GM12865 (cell line): ENCODE data around the gene PASD1.
A peak's percentile ranks its signal among the peaks of the same experiment; 100 is the strongest.
"Not testable (repeated sequence)": the region's sequence is repeated elsewhere in the genome, so short reads cannot be mapped to it uniquely, and the experiment has no call there.

Experiments used
- DNase-seq: peaks from one replicate; pipeline ENCODE4 v3.0.0; 2010; ENCODE audit warnings: low read depth
- H3K4me3 ChIP-seq: 2 replicates; pipeline ENCODE4 v1.5.1; 2011; ENCODE audit warnings: mild to moderate bottlenecking, low read depth, low read length, control low read depth
- TF ChIP-seq, protein P1 (sequence below): IDR thresholded peaks from 2 replicates; pipeline ENCODE4 v1.5.1; 2011; ENCODE audit warnings: low read length, control low read depth, low read depth, inconsistent platforms; ENCODE audit not compliant: insufficient read depth; ENCODE audit errors: missing control alignments

PASD1 gene

DNA sequence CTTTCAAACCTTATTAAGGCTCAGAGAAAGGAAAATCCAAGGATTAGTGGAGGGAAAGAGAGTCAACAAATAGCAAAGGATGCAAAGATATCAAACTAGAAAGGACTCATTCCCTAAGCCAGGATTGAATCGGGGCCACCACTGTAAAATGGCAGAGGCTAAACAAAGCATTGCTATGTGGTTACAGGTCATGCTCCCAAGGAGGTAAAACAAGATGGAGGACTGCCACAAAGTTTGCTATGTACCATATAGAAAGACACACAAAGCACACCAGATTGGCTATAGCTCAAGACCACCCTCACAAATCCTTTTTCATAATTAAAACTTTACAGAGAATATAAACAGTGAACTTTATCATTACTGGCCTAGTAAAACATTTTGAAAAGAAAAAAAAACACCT, 25.9 kb upstream of the PASD1 start:
- TF ChIP-seq, protein P1, sequence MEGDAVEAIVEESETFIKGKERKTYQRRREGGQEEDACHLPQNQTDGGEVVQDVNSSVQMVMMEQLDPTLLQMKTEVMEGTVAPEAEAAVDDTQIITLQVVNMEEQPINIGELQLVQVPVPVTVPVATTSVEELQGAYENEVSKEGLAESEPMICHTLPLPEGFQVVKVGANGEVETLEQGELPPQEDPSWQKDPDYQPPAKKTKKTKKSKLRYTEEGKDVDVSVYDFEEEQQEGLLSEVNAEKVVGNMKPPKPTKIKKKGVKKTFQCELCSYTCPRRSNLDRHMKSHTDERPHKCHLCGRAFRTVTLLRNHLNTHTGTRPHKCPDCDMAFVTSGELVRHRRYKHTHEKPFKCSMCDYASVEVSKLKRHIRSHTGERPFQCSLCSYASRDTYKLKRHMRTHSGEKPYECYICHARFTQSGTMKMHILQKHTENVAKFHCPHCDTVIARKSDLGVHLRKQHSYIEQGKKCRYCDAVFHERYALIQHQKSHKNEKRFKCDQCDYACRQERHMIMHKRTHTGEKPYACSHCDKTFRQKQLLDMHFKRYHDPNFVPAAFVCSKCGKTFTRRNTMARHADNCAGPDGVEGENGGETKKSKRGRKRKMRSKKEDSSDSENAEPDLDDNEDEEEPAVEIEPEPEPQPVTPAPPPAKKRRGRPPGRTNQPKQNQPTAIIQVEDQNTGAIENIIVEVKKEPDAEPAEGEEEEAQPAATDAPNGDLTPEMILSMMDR, result no peak

DNA sequence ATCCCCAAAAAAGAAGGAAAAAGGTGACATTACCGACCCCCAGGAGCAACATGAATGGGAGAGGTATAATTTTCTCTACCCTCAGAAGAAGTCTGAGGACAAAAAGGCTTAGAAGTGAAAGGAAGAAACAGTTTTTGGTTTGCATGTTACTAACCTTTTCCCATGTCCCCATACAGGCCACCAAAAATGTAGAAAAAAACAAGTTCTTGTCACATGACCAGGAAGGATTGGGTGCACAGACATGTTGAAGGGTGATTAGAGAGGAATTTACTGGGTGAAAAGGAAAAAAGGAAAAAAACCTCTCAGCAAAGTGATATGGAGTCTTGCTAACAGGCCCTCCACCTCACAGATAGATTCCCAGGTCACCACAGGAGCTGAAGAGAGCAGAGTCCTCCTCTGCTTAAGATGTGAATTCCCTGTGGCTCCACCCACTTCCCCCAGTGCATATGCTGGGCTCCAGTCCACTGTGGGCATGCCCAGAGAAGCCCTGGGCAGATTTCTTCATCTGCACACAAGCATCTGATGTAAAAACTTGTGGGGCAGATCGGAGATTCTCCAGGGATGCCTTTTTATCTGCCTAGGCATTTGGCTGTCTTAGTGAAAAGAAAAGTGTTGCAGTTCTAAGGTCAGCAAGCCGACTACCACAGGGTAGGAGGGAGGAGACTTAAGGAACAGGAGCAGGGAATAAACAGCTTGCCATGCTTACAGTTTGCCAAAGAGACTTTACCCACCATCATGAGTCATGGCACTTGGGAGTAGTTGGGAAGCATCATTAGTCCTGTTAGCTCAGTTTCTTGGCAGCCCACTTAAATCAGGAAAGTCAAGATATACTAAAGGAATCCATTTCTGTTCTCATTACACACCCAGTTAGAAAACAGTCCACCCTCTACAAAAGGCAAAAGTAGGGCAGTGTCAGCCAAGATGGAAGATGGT, 25.0 kb upstream of the PASD1 start:
- DNase-seq, result no peak
- TF ChIP-seq, protein P1, result no peak
- no peak overlapping the region for H3K4me3 ChIP-seq

More for the DNA sequence above, 25.9 kb upstream of the PASD1 start:
- no peak overlapping the region for H3K4me3 ChIP-seq
- DNase-seq, result no peak

DNA sequence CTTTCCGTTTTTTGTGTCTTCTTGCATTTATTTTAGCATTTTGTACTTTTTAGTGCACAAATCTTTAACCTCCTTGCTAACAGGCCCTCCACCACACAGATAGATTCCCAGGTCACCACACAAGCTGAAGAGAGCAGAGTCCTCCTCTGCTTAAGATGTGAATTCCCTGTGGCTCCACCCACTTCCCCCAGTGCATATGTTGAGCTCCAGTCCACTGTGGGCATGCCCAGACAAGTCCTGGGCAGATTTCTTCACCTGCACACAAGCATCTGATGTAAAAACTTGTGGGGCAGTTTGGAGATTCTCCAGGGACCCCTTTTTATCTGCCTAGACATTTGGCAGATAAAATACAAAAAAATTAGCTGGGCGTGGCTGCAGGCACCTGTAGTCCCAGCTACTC, 19.8 kb upstream of the PASD1 start:
- no peak overlapping the region for H3K4me3 ChIP-seq
- TF ChIP-seq, protein P1, result no peak
- DNase-seq, result peak; percentile 31

DNA sequence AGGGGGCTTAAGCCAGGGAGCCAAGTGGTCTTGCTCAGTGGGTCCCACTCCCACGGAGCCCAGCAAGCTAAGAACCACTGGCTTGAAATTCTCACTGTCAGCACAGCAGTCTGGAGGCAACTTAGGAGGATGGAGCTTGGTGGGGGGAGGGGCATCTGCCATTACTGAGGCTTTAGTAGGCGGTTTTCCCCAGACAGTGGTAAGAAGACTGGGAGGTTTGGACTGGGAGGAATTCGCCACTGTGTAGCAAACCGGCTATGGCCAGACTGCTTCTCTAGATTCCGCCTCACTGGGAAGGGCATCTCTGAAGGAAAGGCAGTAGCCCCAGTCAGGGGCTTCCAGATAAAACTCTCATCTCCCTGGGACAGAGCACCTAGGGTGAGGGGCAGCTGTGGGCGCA, 17.2 kb upstream of the PASD1 start:
- DNase-seq, H3K4me3 ChIP-seq: not testable (repeated sequence)

DNA sequence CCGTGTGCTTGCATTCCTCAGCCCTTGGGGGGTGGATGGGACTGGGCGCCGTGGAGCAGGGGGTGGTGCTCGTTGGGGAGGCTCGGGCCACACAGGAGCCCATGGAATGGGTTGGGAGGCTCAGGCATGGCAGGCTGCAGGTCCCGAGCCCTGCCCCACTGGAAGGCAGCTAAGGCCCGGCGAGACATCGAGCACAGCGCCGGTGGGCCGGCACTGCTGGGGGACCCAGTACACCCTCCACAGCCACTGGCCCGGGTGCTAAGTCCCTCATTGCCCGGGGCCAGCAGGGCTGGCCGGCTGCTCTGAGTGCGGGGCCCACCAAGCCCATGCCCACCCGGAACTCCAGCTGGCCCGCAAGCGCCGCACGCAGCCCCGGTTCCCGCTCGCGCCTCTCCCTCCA, 12.3 kb upstream of the PASD1 start:
- not testable (repeated sequence) for DNase-seq

DNA sequence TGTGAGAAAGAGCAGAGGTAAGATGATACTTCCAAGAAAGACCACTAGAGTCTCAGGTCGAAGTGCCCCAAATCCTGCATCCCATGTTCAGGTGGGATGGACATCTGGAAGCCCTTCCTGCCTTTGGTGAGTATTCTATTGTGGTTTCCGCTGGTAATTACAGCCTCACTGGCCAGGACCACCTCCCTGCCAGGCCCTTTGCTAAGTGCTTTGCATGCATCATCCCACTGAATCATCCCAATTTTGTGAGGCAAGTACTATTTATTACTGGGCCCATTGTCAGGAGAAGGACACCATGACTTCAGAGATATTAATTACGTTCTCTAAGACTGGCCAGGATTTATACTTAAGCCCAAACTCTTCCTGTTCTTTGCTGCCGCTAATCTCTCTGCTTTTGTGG, 10.7 kb upstream of the PASD1 start:
- no peak overlapping the region for H3K4me3 ChIP-seq
- DNase-seq, result no peak
- TF ChIP-seq, protein P1, result no peak

More for the DNA sequence above, 12.3 kb upstream of the PASD1 start:
- not testable (repeated sequence) for H3K4me3 ChIP-seq

DNA sequence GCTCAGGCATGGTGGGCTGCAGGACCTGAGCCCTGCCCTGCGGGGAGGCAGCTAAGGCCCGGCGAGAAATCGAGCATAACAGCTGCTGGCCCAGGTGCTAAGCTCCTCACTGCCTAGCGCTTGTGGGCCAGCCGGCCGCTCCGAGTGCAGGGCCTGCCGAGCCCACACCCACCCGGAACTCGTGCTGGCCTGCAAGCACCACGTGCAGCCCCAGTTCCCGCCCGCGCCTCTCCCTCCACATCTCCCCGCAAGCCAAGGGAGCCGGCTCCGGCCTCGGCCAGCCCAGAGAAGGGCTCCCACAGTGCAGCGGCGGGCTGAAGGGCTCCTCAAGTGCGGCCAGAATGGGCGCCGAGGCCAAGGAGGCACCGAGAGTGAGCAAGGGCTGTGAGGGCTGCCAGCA, 8.2 kb upstream of the PASD1 start:
- not testable (repeated sequence) for H3K4me3 ChIP-seq, DNase-seq

DNA sequence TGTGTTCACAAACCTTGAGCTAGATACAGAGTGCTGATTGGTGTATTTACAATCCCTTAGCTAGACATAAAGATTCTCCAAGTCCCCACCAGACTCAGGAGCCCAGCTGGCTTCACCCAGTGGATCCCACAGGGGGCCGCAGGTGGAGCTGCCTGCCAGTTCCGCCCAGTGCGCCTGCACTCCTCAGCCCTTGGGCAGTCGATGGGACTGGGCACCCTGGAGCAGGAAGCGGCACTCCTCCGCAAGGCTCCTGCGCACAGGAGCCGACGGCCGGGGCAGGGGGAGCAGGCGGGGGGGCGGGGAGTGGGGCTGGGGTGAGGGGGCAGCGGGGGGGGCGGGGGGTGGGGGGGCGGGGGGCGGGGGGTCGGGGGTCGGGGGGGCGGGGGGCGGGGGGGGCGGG, 990 bp upstream of the PASD1 start:
- not testable (repeated sequence) for H3K4me3 ChIP-seq

DNA sequence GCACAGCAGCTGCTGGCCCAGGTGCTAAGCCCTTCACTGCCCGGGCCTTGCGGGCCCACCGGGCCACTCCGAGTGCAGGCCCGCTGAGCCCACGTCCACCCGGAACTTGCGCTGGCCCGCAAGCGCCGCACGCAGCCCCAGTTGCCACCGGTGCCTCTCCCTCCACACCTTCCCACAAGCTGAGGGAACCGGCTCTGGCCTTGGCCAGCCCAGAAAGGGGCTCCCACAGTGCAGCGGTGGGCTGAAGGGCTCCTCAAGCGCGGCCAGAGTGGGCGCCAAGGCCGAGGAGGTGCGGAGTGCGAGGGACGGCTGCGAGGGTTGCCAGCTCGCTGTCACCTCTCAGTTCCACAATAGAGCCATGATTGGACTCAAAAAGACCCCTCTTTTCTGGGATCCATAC, 472 bp upstream of the PASD1 start:
- DNase-seq, H3K4me3 ChIP-seq: not testable (repeated sequence)

More for the DNA sequence above, 990 bp upstream of the PASD1 start:
- DNase-seq, result not testable (repeated sequence)
